Inflammatory macrophage treated with lipopolysaccharide for 1 hour (primary cell): ENCODE data around the gene GSG1L.
A peak's percentile ranks its signal among the peaks of the same experiment; 100 is the strongest.

Experiments
- DNase-seq, 2 donors: peaks; one replicate each; pipeline ENCODE4 v3.0.0-alpha.2; 2020 to 2022

Gene GSG1L

GRCh38 chr16:28063591-28064061, at the start of gene GSG1L:
GSG1L (minus strand) TSS chr16:28063714; CDS start chr16:28063424, 290 bp downstream.
- no peak for DNase-seq

GRCh38 chr16:28112908-28113307, 49.4 kb upstream of the GSG1L start:
- no peak for DNase-seq

- no peak for DNase-seq
Observed at GRCh38 chr16:28110977-28111376, 47.5 kb upstream of the GSG1L start.

GRCh38 chr16:28110479-28110878, 47.0 kb upstream of the GSG1L start:
- DNase-seq, result peak; percentile 63 to 73

- peak; percentile 40 to 51 for DNase-seq
Observed at GRCh38 chr16:28110074-28110473, 46.6 kb upstream of the GSG1L start.

- DNase-seq, result peak; percentile 38 to 42
Observed at GRCh38 chr16:28108590-28109247, 45.2 kb upstream of the GSG1L start.

GRCh38 chr16:28107232-28107631, 43.7 kb upstream of the GSG1L start:
- no peak for DNase-seq

- DNase-seq, result no peak
Observed at GRCh38 chr16:28106467-28107215, 43.1 kb upstream of the GSG1L start.

GRCh38 chr16:28105954-28106353, 42.4 kb upstream of the GSG1L start:
- DNase-seq, result no peak

- DNase-seq, result no peak
Observed at GRCh38 chr16:28105297-28105696, 41.8 kb upstream of the GSG1L start.

- DNase-seq, result no peak
Observed at GRCh38 chr16:28104404-28104803, 40.9 kb upstream of the GSG1L start.

GRCh38 chr16:28103516-28104170, 40.1 kb upstream of the GSG1L start:
- no peak for DNase-seq

GRCh38 chr16:28101533-28101890, 38.0 kb upstream of the GSG1L start:
- DNase-seq, result no peak

GRCh38 chr16:28100810-28101532, 37.5 kb upstream of the GSG1L start:
- no peak for DNase-seq

GRCh38 chr16:28098959-28099945, 35.7 kb upstream of the GSG1L start:
- no peak for DNase-seq

GRCh38 chr16:28098171-28098958, 34.9 kb upstream of the GSG1L start:
- no peak for DNase-seq

- no peak for DNase-seq
Observed at GRCh38 chr16:28096983-28097899, 33.7 kb upstream of the GSG1L start.

- DNase-seq, result no peak
Observed at GRCh38 chr16:28093385-28093725, 29.8 kb upstream of the GSG1L start.

GRCh38 chr16:28092721-28093384, 29.3 kb upstream of the GSG1L start:
- no peak for DNase-seq
